Upper lobe of left lung (tissue), 4 donors: ENCODE data around the gene GRIN2A.

Experiments used
- EP300 ChIP-seq, 4 donors: sonication (generic); formaldehyde crosslinking; IDR thresholded peaks; one replicate each; pipeline ENCODE4 v1.5.1; 2017; ENCODE audit warnings: antibody characterized with exemption in 4 of 4, control low read depth in 2 of 4
- POLR2A ChIP-seq, 4 donors: fragments of 450-650 bp; IDR thresholded peaks; one replicate each; pipeline ENCODE4 v1.5.1; 2016 to 2017; ENCODE audit warnings: antibody characterized with exemption in 4 of 4, mild to moderate bottlenecking in 2 of 4
- POLR2AphosphoS5 ChIP-seq, 2 donors: sonication (generic); formaldehyde crosslinking; IDR thresholded peaks; one replicate each; pipeline ENCODE4 v1.5.1; 2017; ENCODE audit warnings: antibody characterized with exemption in 2 of 2
- TF ChIP-seq, protein P1 (sequence below), 6 experiments: fragments of 450-650 bp in 4 of 6; fragments of 200-600 bp in 2 of 6; sonication (generic) in 2 of 6; IDR thresholded peaks; one replicate each; pipeline ENCODE4 v1.5.1; 2016 to 2019; ENCODE audit warnings: antibody characterized with exemption in 6 of 6

DNA sequence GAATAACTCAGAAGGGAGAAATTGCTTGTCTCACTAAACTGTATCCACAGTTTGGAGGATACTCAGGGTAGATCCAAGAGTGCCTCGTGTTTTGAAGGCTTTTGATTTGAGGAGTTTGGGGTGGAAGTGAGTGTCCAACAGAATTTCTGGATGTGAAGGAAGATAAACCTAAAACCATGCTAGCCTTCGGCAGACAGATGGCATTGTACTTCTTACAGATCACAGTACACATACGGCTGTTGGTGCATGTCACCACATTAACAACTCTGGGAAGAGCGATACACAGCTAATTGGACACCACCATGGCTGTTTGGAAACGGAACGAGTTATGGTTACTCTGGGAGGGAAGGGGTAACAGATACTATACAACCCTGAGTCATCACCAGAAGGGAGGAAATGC lies 420.4 kb downstream of the GRIN2A start:
- TF ChIP-seq, protein P1, sequence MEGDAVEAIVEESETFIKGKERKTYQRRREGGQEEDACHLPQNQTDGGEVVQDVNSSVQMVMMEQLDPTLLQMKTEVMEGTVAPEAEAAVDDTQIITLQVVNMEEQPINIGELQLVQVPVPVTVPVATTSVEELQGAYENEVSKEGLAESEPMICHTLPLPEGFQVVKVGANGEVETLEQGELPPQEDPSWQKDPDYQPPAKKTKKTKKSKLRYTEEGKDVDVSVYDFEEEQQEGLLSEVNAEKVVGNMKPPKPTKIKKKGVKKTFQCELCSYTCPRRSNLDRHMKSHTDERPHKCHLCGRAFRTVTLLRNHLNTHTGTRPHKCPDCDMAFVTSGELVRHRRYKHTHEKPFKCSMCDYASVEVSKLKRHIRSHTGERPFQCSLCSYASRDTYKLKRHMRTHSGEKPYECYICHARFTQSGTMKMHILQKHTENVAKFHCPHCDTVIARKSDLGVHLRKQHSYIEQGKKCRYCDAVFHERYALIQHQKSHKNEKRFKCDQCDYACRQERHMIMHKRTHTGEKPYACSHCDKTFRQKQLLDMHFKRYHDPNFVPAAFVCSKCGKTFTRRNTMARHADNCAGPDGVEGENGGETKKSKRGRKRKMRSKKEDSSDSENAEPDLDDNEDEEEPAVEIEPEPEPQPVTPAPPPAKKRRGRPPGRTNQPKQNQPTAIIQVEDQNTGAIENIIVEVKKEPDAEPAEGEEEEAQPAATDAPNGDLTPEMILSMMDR (IDR thresholded peaks at IDR 0.05): no peak
- TF ChIP-seq POLR2AphosphoS5 (IDR thresholded peaks at IDR 0.05): no peak
- TF ChIP-seq POLR2A (IDR thresholded peaks at IDR 0.05): no peak
- TF ChIP-seq EP300 (IDR thresholded peaks at IDR 0.05): no peak
